Measurements from ENCODE around the gene SLC9A9. TPM values are rescaled to one million over a fixed set of nuclear protein-coding genes. Genes with fewer than 3 reads are reported as not detected.

Gene SLC9A9
- total and polyA plus RNA-seq, 10 of the 15 experiments (the other 5 are each of a cell fraction or from before 2014, with no cell fraction given): 3.5 to 14.2 (median 9.3) TPM

DNA sequence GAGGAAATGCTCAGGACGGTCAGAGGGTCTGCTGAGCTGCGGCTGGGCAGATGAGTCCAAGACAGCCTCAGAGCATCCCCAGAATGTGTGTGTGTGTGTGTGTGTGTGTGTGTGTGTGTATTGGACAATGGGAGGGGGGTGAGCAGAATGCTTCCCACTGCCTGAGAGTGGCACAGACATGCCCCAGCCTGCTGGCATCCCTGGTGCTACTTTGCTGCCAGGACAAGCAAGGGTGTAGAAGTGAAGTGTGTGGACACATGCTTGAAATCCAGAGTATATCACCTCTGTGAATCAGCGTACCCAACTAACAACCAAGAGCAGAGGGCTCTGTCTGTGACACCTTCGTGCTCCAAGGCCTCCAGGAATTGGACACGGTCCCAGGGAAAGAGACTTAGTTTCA lies 76.3 kb downstream of the SLC9A9 start:
- 72% methylated on average over 5 of the region's 5 CpGs for WGBS (ENCODE audit: insufficient coverage, insufficient replicate concordance, low lambda C conversion rate, missing lambda C conversion rate)
- H3K36me3 ChIP-seq (ENCODE audit: control insufficient read depth in 2 of 2, insufficient read depth in 2 of 2, low read length in 1 of 2): no peaks in the 10 kb centered on the region
- DNase-seq (ENCODE audit: low read depth, low spot score) (no peak), FAIRE-seq (no peak), ATAC-seq (no peak)
- H3K27me3 ChIP-seq (replicated peaks in 1 of 2; ENCODE audit: control insufficient read depth in 2 of 2, insufficient read depth in 2 of 2, low read length in 1 of 2): no peaks in the 10 kb centered on the region
- TF ChIP-seq SPI1 (IDR thresholded peaks at IDR 0.05; ENCODE audit: borderline replicate concordance, insufficient read depth, low read depth, low read length) (no peak), STAT3 (IDR thresholded peaks at IDR 0.05; ENCODE audit: low read depth, low read length) (no peak), NR2C1 (IDR thresholded peaks at IDR 0.05) (no peak), CEBPB (IDR thresholded peaks at IDR 0.05; ENCODE audit: borderline replicate concordance in 1 of 2, low read depth in 2 of 2, low read length in 2 of 2) (no peak), NFYA (IDR thresholded peaks at IDR 0.05; ENCODE audit: borderline replicate concordance, low read depth, low read length) (no peak), IRF5 (IDR thresholded peaks at IDR 0.05; ENCODE audit: borderline replicate concordance) (no peak), HDAC2 (IDR thresholded peaks at IDR 0.05) (no peak), TCF7 (IDR thresholded peaks at IDR 0.05; ENCODE audit: borderline replicate concordance) (no peak)
- POLR2A ChIA-PET: interaction anchor here (0.6 kb wide), 1 partner anchor 92 kb away, joined by 4 read pairs; no protein-coding TSS in a partner anchor
- in situ Hi-C loops (cut with MboI): loop anchor here (10.0 kb wide), 1 partner anchor 183 kb away; no protein-coding TSS in a partner anchor
- no peak overlapping the region for H3K27ac ChIP-seq (ENCODE audit: control insufficient read depth, insufficient read depth)
- no peak overlapping the region for H3K9ac ChIP-seq (ENCODE audit: control insufficient read depth, insufficient read depth, low read length)
- no peak overlapping the region for H2AFZ ChIP-seq (ENCODE audit: control insufficient read depth, low read depth, low read length)
- intact Hi-C loops (cut with micrococcal nuclease; ENCODE audit: unreplicated experiment): no loop called here
- RAD21 ChIA-PET (ENCODE audit: unreplicated experiment): no interaction called here
- CTCF ChIA-PET: interaction anchor here (1.2 kb wide), 1 partner anchor 12 kb away, joined by 3 read pairs; no protein-coding TSS in a partner anchor
- no peaks in the 10 kb centered on the region for H3K79me2 ChIP-seq (ENCODE audit: control insufficient read depth, insufficient read depth, low read length)
- H3K4me3 ChIP-seq: no peak overlapping the region
- SMC1A ChIA-PET (ENCODE audit: uncharacterized antibody, unreplicated experiment): no interaction called here
- no peaks in the 10 kb centered on the region for H3K9me3 ChIP-seq (replicated peaks; ENCODE audit: control insufficient read depth, insufficient read depth, low read length)
- no peaks in the 10 kb centered on the region for H4K20me1 ChIP-seq (ENCODE audit: control insufficient read depth, insufficient read depth)
- H3K4me1 ChIP-seq (ENCODE audit: control insufficient read depth, insufficient read depth, low read length): no peaks in the 10 kb centered on the region
- H3K4me2 ChIP-seq (ENCODE audit: control insufficient read depth, insufficient read depth): no peak overlapping the region
- BruUV-seq (replicated peaks): no TSS peak
